SIG-M5 treated with dmso at 0.1 percent for 504 hours (cell line): ENCODE results near the gene REELD1.

Experiments
- DNase-seq: peaks from one replicate; lab custom pipeline; 2025; ENCODE audit not compliant: unreplicated experiment; lab: John Stamatoyannopoulos, UW

REELD1 gene

DNA sequence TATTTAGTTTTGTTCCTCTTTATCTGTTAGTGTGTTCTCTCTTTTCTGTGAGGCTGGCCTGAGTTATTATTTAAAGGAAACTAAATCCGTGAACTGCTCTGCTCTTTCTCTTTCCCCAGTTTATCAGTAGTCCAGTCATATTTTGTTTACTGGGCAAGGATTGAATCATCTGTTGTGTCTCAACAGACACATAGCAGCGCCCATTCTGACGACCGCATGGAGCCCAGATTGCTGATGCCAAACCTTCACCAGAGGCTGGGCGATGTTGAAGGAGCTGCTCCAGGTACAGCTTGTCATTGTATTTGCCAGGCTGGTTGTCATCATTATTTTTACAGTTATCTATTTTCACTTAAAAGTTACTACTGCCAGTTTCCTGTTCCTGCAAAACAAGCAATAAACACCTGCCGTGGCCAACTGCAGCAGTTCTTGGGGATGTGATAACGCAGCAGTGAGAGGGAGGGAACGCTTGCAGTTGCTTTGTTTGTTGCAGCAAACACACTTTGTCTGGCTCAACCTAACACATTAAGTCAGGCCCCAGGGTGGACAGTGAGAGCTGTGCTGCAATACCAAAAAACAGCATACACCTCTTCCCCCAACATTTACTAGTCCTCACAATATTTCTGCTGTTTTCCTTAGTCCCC, 10.1 kb downstream of the REELD1 start:
- DNase-seq: no peak

DNA sequence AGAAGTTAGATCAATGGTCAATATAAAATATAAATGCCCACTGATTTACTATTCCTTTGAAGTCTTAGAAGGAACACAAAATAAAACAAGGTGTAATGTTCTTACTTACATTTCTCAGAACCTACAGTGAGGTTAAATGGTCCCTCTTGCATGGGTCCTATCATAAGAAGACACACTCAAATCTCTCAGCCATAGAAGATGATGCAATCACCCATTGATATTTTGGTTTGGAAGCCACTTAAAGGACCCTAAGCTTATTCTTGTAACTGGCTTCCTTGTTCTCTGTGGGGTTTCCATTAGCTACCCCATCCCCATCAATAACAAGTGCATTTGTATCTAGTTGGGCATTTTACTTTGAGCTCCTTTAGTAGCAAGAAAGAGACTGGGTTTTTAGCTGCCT, 15.1 kb downstream of the REELD1 start:
- no peak for DNase-seq

DNA sequence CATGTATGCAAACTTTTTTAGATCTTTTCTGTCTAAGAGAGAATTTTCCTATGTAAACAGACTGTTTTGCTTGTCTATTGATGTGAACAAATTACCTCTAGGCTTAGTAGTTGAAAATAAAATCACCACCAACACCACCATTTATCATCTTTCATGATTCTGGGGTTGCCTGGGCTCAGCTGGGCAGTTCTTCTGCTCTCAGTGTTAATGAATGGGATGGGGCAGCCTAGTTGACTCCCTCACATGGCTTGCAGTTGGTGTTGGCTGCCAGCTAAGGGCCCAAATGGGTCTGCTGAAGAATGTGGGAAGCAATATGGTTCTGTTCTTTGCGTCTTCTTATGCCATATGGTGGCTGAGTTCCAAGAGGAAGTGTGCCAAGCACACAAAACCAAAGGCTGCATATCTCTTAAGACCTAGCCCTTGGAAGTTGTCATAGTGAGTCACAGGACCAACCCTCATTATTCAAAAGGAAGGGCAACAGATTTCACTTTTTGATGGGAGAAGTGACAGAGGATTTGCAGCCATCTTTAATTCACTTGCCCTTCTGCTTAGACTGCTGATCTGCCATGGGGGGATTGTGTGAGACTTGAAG, 17.9 kb downstream of the REELD1 start:
- DNase-seq: peak; percentile 37

DNA sequence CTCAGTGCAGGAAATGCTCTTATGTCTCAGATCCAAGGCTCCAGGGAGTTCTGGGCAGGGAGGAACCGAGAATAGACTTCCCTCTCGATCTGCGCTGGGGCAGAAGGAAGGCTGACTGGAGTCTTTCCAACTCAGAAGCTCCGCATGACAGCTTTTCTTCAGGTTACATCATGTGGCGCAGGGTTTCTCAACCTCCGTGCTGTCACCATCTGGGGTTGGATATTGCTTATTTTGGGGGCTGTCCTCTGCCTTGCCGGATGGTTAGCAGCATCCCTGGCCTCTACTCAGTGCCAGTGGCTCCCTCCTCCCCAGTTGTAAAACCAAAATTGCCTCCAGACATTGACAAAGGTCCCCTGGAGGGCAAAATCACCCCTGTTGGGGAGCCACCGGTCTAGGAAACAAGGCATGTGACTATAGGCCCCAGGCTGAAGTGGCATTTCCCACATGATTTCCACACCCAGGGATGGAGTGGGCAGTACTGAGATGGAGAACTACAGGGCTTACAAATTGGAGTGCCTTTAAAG, 21.4 kb downstream of the REELD1 start:
- peak; percentile 79 for DNase-seq

GRCh38 chr4:146236216-146236615, 21.9 kb downstream of the REELD1 start:
- DNase-seq: no peak

GRCh38 chr4:146237092-146237491, 22.8 kb downstream of the REELD1 start:
- no peak for DNase-seq

- no peak for DNase-seq
Measured at GRCh38 chr4:146238107-146238506, 23.8 kb downstream of the REELD1 start.

DNA sequence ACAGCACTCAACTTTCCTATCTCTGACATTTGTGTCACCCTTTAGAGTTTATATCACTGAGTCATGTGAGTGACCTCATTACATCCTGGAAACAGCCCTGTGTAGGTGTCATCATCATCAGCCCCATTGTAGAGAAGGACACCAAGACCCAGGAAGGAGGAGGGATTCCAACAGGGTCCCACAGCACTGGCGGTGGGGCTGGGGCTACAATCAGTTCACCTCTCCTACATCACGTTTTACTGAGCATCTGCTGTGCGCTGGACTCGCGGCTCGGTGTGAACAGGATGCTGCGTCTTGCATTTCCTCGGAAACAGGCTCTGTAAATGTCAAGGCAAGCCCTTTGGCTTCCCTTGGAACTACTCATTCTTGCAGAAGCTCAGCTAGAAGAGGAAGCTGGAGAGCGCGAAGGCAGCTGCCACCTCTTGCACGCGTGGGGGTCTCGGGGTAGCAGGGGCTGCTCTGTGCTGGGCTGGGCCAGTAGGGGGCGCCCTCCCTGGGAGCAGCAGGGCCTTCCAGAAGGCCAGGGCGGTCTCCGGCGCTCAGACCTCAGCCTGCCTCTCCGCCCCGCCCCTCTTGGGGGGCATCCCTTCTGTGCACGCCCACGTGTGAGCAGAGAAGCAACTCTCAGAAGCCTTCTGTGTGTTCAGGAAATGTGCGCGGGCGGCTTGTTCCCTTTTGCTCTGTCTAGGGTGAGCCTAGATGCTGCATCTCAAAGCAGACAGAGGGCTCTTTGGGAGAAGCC, 29.0 kb downstream of the REELD1 start:
- no peak for DNase-seq

DNA sequence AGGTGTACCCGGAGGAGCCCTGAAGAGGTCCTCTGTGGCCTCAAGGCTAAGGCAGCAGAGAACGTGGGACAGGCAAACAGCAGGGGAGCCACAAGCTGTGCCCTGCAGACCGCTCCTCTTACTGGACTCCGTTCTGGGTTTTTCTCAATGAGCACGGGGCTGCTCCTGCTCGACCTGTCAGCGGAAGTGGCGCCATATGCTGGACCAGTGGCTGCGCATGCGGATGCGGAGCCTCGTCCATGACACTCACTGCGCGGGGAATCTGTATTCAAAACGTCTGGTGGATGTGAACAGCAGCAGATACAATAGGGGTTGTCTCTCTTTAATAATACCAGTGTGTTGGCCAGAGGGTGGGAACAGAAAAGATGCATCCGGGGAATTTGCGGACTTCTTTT, 29.5 kb downstream of the REELD1 start:
- no peak for DNase-seq

GRCh38 chr4:146244496-146244895, 30.2 kb downstream of the REELD1 start:
- no peak for DNase-seq

DNA sequence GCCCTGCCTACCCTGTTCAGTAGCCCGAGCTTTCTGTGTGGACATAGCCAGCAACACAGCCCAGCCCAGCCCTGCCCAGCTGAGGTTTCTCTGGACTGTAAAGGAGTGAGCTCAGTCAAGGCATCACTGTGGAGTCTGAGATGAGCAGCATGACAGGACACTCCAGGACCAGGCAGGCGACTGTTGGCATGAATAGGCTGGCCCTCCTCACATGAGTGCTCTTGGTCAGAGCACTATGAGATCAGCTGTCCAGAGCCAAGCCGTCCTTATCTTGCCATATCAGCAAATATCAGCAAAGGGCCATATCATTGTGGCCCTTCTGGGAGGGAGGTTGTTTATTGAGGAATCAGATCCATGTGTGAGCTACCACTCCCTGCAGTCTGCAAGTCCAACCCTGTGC, 30.9 kb downstream of the REELD1 start:
- no peak for DNase-seq

DNA sequence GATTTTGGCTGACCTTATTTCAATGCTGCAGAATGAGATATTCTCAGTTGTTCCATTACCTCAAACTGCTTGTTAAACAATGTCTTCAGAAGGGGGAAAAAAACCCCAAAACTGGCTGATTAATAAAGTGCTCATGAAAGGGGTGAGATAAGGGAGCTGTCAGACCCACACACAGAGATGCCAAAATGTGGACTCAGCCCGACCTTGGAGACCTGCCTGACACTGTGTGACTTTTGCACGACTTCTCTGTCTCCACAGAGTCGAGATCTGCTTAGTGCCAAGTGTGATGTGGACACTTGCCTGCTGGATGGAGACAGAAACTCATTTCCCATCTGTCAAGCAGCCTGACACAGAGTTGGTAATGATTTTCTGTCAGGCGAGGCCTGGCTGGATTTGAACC, 31.5 kb downstream of the REELD1 start:
- no peak for DNase-seq

DNA sequence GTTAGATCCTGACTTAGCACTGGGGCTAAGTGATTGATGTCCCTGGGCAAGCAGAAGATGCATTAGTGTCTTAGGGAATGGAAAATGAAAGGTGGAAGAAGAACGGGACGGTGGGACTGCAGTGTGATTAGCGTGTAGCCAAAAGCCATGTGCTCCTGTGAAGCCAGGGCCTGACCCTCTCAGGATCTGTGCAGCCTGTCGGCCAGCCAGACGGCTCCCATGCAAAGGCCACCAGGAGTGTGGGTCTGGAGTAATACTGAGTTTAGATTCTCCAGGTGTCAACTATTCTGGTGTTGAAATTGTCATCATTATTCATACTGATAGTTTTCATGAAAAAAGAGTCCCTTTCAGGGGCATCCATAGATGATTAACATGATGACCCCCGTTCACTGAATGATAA, 32.0 kb downstream of the REELD1 start:
- DNase-seq: no peak

DNA sequence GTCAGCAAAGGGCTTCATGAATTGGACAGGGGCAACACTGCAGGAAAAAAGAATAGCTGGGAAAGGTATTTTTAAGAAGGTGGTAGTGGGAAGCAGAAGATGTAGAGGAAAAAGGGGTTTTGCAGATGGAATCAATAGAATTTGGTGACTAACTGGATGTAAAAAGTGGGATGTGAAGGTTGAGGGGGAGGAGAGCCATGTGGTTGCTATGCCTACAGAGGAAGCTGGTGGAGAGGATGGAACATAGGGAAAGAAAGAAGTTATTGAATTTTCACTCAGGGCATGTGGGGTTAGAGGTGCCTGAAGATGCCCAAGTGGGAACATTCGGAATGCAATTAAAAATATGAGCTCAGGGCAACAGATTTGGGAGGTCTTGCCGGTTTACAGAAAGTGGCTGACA, 33.0 kb downstream of the REELD1 start:
- no peak for DNase-seq

GRCh38 chr4:146252969-146253611, 38.8 kb downstream of the REELD1 start:
- DNase-seq: no peak

DNA sequence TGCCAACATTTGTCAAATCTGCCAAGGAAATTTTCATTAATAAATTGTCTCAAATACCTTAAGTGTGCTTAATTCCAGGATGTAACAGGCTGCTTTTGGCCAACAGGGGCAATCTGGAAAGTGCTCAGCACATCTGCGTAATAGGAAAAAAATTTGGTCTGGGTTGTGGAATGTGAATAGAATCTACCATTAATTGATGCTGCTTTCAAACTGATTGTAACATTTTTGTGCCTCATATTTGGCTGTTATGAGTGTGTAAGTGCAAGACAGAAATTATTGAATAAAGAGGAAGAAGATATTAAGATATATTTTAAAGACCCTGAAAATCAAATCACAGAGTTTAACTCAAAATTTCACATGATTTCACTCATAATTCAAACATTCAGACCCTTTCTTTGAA, 41.1 kb downstream of the REELD1 start:
- no peak for DNase-seq

DNA sequence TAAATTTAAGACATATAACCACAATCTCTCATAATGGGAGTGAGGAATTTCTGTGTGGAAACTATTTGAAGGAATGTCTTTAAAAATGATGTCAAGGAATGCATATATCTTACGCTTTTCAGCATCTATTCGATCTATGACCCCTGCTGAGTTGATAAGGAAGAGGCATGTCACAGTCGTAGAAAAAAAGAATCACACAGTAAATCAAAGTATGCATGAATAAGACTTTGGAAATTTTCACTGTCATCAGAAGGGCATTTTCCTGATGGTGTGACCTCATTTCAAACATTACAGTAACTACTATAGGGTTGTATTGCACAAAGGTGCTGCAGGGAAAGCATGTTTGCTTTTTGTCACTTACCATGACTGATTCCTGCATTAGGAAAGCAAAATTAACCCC, 41.5 kb downstream of the REELD1 start:
- DNase-seq: no peak

DNA sequence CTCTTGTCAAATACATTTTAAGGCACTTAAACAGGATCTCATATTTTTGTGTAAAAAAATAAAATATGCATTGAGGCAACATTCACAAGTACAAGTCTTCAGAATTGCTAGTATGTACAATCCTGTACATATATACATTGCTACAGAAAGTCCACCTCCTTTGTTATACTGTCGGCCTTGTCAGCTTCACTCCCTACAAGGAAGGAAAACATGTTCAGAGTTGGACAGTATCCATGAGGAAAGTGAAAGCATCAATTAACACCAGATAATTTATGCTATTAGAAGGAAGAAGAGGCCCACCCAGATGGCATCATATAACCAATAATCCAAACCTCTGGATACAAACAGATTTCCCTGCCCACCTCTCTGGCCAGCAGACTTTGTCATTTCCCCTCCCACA, 42.0 kb downstream of the REELD1 start:
- DNase-seq: no peak

DNA sequence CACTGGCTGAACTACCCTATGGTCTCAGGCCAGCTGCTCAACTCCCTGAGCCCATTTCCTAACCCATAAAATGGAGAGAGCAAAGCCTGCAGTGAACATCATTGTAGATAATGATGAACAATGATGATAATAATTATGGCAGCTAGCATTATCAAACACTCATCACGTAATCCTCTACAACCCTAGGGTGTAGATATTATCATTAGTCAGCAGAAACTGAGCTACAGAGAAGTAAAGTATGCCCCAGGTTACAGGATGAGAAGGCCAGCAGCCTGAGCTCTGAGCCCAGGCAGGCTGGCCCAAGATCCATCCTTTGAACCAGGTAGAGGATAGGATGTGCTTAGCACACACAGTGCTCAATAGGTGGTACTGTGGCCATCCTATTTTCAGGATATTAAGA, 43.2 kb downstream of the REELD1 start:
- DNase-seq: no peak

GRCh38 chr4:146260521-146260920, 46.2 kb downstream of the REELD1 start:
- no peak for DNase-seq

DNA sequence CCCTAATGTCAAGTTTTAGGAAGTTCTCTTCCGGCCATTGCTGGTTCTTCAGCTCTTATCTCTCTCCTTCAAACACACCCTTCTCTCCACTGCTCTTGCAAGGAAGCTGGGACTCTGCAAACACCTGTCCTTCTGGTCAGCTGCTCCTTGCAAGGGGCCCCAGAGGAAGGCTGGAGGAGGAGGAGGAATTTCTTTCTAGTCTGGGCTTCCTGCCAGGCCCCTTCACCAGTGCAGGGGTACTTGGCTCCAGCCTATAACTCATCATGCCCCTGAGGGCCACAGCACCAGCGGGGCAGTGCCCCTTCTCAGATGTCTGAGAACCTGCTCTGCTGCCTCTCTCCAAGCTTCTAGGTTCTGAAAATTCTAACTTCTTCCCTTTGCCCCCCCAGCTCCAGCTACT, 46.7 kb downstream of the REELD1 start:
- DNase-seq: no peak

DNA sequence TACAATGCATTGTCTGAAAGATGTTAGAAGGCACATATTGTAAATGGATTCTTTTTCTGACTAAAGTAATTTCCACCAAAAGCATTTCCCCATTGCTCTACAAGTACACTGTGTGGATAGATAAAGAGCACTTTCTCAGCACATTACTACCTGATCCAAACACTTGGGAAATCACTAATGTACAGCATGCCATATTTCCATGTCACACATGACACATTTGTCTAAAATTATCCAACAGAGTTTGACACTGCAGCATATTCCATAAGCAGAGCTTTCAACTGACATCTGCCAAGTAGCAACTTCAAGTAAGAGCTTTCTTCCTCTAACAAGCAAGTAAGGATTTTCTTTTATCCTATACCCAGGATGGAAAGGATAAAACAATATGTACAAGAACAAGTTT, 49.5 kb downstream of the REELD1 start:
- DNase-seq: no peak
